Measurements from ENCODE around the gene GPR39. TPM values are rescaled to one million over a fixed set of nuclear protein-coding genes. Genes with fewer than 3 reads are reported as not detected.

The GPR39 gene
- total RNA-seq, 2 donors from 2014 or later, result 1.9 to 2.7 TPM

DNA sequence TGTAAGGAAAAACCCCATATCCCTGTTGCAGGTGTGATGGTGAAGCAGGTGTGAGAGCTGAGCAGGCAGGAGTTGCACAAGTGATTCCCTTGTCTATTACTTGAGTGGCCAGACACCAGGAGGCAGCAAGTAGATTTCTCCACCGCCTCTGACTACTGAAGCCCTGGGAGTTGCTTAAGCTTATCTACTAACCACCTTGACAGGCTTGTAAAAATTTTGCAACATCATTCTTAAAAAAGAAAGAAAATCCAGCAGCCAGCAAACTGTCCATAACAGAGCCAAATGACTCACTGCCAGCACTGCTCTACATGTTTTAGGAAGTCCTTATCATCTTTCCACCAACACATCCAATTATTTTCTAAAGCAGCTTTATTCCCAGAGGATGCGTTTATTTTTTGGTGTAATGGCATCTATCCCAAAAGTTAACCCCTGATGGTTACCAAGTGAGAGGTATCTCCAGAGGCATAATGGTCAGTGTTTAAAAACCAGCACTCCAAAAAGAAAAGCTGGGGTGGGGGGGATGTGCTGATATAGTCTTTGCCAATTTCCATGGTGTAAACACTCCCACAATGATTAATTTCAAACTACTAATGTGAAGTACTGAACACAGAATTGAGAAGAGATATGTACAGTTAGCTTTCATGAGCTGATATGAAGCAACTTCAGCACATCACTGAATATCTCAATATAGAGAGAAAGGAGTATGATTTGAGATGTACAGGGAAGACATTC is 16.3 kb upstream of the GPR39 start:
- Histone ChIP-seq H3K4me1 (ENCODE audit: control insufficient read depth in 1 of 2, low read depth in 2 of 2) (no peaks in the 10 kb centered on the region), H3K27ac (no peak overlapping the region), H3K4me3 (no peak overlapping the region), H3K9me3 (no peaks in the 10 kb centered on the region), H3K27me3 (replicated peaks; ENCODE audit: insufficient read depth) (no peaks in the 10 kb centered on the region), H3K36me3 (no peaks in the 10 kb centered on the region)
- DNase-seq (ENCODE audit: low spot score) (no peak), ATAC-seq (ENCODE audit: insufficient number of reproducible peaks, low FRiP score, low read depth) (no peak)
- TF ChIP-seq, protein P1, sequence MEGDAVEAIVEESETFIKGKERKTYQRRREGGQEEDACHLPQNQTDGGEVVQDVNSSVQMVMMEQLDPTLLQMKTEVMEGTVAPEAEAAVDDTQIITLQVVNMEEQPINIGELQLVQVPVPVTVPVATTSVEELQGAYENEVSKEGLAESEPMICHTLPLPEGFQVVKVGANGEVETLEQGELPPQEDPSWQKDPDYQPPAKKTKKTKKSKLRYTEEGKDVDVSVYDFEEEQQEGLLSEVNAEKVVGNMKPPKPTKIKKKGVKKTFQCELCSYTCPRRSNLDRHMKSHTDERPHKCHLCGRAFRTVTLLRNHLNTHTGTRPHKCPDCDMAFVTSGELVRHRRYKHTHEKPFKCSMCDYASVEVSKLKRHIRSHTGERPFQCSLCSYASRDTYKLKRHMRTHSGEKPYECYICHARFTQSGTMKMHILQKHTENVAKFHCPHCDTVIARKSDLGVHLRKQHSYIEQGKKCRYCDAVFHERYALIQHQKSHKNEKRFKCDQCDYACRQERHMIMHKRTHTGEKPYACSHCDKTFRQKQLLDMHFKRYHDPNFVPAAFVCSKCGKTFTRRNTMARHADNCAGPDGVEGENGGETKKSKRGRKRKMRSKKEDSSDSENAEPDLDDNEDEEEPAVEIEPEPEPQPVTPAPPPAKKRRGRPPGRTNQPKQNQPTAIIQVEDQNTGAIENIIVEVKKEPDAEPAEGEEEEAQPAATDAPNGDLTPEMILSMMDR (IDR thresholded peaks at IDR 0.05), result no peak

DNA sequence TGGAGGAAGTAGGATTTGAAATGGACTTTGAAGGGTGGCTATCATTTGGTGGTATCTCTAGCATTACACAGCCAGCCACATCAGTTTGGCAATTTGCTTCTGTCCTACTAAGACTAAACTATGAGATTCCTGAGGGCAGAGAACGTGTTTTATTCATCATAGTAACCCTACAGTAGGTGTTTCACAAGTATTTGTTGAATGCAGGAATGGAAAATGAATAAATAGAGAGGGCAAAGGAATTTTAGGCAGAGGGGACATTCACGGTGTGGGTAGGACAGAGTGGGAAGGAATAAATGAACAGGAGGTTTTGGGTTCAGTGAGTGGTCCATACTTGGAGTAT is 15.7 kb upstream of the GPR39 start:
- Histone ChIP-seq H3K9me3 (no peaks in the 10 kb centered on the region), H3K4me3 (no peak overlapping the region), H3K27me3 (replicated peaks; ENCODE audit: insufficient read depth) (no peaks in the 10 kb centered on the region), H3K4me1 (ENCODE audit: control insufficient read depth in 1 of 2, low read depth in 2 of 2) (no peaks in the 10 kb centered on the region), H3K27ac (no peak overlapping the region), H3K36me3 (no peaks in the 10 kb centered on the region)
- TF ChIP-seq, protein P1 (IDR thresholded peaks at IDR 0.05), result no peak
- DNase-seq (ENCODE audit: low spot score), result no peak
- ATAC-seq (ENCODE audit: insufficient number of reproducible peaks, low FRiP score, low read depth), result no peak

DNA sequence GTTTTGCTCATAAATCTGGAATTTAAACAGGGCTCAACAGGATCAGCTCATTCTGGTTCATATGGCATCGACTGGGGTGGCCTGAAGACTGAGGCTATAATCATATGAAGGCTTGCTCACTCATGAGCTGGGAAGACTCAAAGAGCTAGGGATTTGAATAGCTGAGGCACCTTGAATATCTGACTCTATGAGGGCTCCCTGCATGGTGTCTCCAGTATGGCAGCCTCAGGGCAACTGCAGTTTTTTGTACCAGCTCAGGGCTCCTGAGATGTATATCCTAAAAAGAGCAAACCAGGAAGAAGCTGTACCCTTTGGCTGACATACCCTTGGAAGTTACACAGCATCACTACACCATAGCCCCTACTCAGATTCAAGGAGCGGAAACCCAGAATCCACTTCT is 15.3 kb upstream of the GPR39 start:
- Histone ChIP-seq H3K27me3 (replicated peaks; ENCODE audit: insufficient read depth) (no peaks in the 10 kb centered on the region), H3K27ac (no peak overlapping the region), H3K4me1 (ENCODE audit: control insufficient read depth in 1 of 2, low read depth in 2 of 2) (no peaks in the 10 kb centered on the region), H3K4me3 (no peak overlapping the region), H3K9me3 (no peaks in the 10 kb centered on the region), H3K36me3 (no peaks in the 10 kb centered on the region)
- TF ChIP-seq, protein P1 (IDR thresholded peaks at IDR 0.05), result no peak
- DNase-seq (ENCODE audit: low spot score), result no peak
- no peak for ATAC-seq (ENCODE audit: insufficient number of reproducible peaks, low FRiP score, low read depth)

DNA sequence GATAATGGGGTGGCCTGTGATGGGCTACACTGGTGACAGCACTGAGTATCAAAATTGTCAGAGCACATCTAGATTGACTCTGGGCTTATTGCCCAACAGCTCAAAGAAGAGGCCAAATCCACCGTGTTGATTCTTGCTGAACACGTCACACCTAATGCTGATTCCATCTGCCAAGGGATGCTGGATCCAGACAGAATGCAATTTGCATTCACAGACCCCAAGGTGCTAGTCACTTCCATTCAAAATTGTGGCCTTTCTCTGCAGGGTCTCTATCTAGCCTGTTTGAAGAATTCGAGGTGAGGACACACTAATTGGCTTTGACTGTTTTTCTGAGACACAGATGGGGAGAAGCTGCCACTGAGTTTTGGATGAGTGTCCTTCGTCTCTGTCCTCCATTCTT is 13.5 kb upstream of the GPR39 start:
- TF ChIP-seq, protein P1 (IDR thresholded peaks at IDR 0.05), result no peak
- no peak overlapping the region for H3K4me3 ChIP-seq
- H3K9me3 ChIP-seq, result no peaks in the 10 kb centered on the region
- no peak overlapping the region for H3K27ac ChIP-seq
- H3K36me3 ChIP-seq, result no peaks in the 10 kb centered on the region
- DNase-seq (ENCODE audit: low spot score), result no peak
- no peaks in the 10 kb centered on the region for H3K27me3 ChIP-seq (replicated peaks; ENCODE audit: insufficient read depth)
- no peaks in the 10 kb centered on the region for H3K4me1 ChIP-seq (ENCODE audit: control insufficient read depth in 1 of 2, low read depth in 2 of 2)
- ATAC-seq (ENCODE audit: insufficient number of reproducible peaks, low FRiP score, low read depth), result no peak

DNA sequence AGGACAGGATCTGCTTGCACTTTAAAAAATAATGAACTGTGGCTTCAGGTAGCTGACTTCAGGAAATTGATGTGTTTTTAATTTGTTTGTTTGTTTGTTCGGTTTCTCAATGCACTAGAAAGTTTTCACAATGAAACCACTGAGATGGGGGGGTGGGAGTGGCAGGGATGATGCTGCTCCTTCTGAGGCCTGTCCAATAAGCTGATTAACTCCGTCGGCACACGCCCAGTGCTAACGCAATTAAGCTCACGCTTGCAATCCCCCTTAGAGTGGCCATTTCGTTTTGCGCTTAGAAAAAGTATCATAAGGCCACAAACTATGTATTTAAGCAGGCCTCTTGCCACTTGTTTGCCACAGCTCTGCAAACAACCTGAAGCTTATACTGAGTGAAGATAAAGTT is 12.5 kb upstream of the GPR39 start:
- DNase-seq (ENCODE audit: low spot score) (no peak), ATAC-seq (ENCODE audit: insufficient number of reproducible peaks, low FRiP score, low read depth) (no peak)
- H3K27me3 ChIP-seq (replicated peaks; ENCODE audit: insufficient read depth), result no peaks in the 10 kb centered on the region
- TF ChIP-seq, protein P1 (IDR thresholded peaks at IDR 0.05), result no peak
- H3K4me1 ChIP-seq (ENCODE audit: control insufficient read depth in 1 of 2, low read depth in 2 of 2), result no peaks in the 10 kb centered on the region
- no peaks in the 10 kb centered on the region for H3K36me3 ChIP-seq
- H3K27ac ChIP-seq, result no peak overlapping the region
- H3K4me3 ChIP-seq, result no peak overlapping the region
- no peaks in the 10 kb centered on the region for H3K9me3 ChIP-seq
